Osteocyte (in vitro differentiated cells): ENCODE results near the gene CRYBG2. TPM values are rescaled to one million over a fixed set of nuclear protein-coding genes. Genes with fewer than 3 reads are reported as not detected.

ENCODE experiments used
- DNase-seq: peaks from one replicate; pipeline ENCODE4 v3.0.0; 2021; ENCODE audit warnings: mixed read lengths; ENCODE audit not compliant: unreplicated experiment; ENCODE audit errors: extremely low spot score
- H3K27ac Mint-ChIP-seq: one replicate; pipeline ENCODE4 v1.8.0; 2021; ENCODE audit warnings: mild to moderate bottlenecking, mixed read lengths; ENCODE audit not compliant: unreplicated experiment
- H3K27me3 Mint-ChIP-seq: one replicate; pipeline ENCODE4 v1.8.0; 2021; ENCODE audit warnings: mixed read lengths; ENCODE audit not compliant: unreplicated experiment
- H3K36me3 Mint-ChIP-seq: one replicate; pipeline ENCODE4 v1.8.0; 2021; ENCODE audit warnings: mixed read lengths; ENCODE audit not compliant: unreplicated experiment
- H3K4me1 Mint-ChIP-seq: one replicate; pipeline ENCODE4 v1.8.0; 2021; ENCODE audit warnings: mixed read lengths; ENCODE audit not compliant: unreplicated experiment
- H3K4me3 Mint-ChIP-seq: one replicate; pipeline ENCODE4 v1.8.0; 2021; ENCODE audit warnings: mild to moderate bottlenecking, moderate library complexity, mixed read lengths; ENCODE audit not compliant: unreplicated experiment
- H3K9me3 Mint-ChIP-seq: one replicate; pipeline ENCODE4 v1.8.0; 2021; ENCODE audit warnings: mixed read lengths; ENCODE audit not compliant: unreplicated experiment
- CTCF ChIP-seq: fragments of 200-600 bp; sonication (generic); IDR thresholded peaks from 2 replicates; pipeline ENCODE4 v1.5.0; 2021; ENCODE audit warnings: antibody characterized with exemption, mild to moderate bottlenecking, moderate library complexity
- total RNA-seq: library from RNA; stranded (reverse); gene quantifications from 2 replicates; pipeline ENCODE4 v1.2.1, GENCODE V29; 2021

CRYBG2 gene
- total RNA-seq, 1 donor from 2014 or later, result not detected

- H3K36me3 Mint-ChIP-seq, result no peaks in the 10 kb centered on the region
These were observed 14.6 kb upstream of the CRYBG2 start for GRCh38 chr1:26368486-26368885.

GRCh38 chr1:26368006-26368405 lies 14.1 kb upstream of the CRYBG2 start:
- no peak for TF ChIP-seq CTCF
- H3K27ac Mint-ChIP-seq, result no peak overlapping the region
- no peak overlapping the region for H3K4me3 Mint-ChIP-seq
- peaks cover 3% of the 10 kb centered on the region for H3K4me1 Mint-ChIP-seq
- H3K27me3 Mint-ChIP-seq, result peaks cover 7% of the 10 kb centered on the region
- no peaks in the 10 kb centered on the region for H3K36me3 Mint-ChIP-seq
- DNase-seq, result no peak
- H3K9me3 Mint-ChIP-seq, result no peaks in the 10 kb centered on the region

More at GRCh38 chr1:26368486-26368885, 14.6 kb upstream of the CRYBG2 start:
- Mint-ChIP-seq H3K27ac (no peak overlapping the region), H3K4me1 (peaks cover 3% of the 10 kb centered on the region), H3K9me3 (no peaks in the 10 kb centered on the region), H3K27me3 (peaks cover 7% of the 10 kb centered on the region), H3K4me3 (no peak overlapping the region)
- no peak for DNase-seq
- TF ChIP-seq CTCF, result no peak

GRCh38 chr1:26367441-26367840 lies 13.5 kb upstream of the CRYBG2 start:
- TF ChIP-seq CTCF, result no peak
- peaks cover 7% of the 10 kb centered on the region for H3K27me3 Mint-ChIP-seq

GRCh38 chr1:26364956-26365355 lies 11.0 kb upstream of the CRYBG2 start:
- TF ChIP-seq CTCF, result no peak
- Mint-ChIP-seq H3K9me3 (no peaks in the 10 kb centered on the region), H3K27me3 (peaks cover 25% of the 10 kb centered on the region), H3K36me3 (no peaks in the 10 kb centered on the region), H3K27ac (no peak overlapping the region), H3K4me1 (peaks cover 3% of the 10 kb centered on the region), H3K4me3 (no peak overlapping the region)
- DNase-seq, result no peak

More at GRCh38 chr1:26367441-26367840, 13.5 kb upstream of the CRYBG2 start:
- Mint-ChIP-seq H3K27ac (no peak overlapping the region), H3K9me3 (no peaks in the 10 kb centered on the region), H3K4me1 (peaks cover 3% of the 10 kb centered on the region), H3K4me3 (no peak overlapping the region), H3K36me3 (no peaks in the 10 kb centered on the region)
- DNase-seq, result no peak

GRCh38 chr1:26363549-26364448 lies 9.9 kb upstream of the CRYBG2 start:
- H3K4me3 Mint-ChIP-seq, result no peak overlapping the region
- no peak overlapping the region for H3K27ac Mint-ChIP-seq
- no peaks in the 10 kb centered on the region for H3K9me3 Mint-ChIP-seq
- peaks cover 3% of the 10 kb centered on the region for H3K4me1 Mint-ChIP-seq
- H3K27me3 Mint-ChIP-seq, result peaks cover 35% of the 10 kb centered on the region
- peak; percentile 96 for TF ChIP-seq CTCF
- H3K36me3 Mint-ChIP-seq, result no peaks in the 10 kb centered on the region
- peak; percentile 93 for DNase-seq
